T-helper 9 cell (primary cell): ENCODE data around the gene MBD3.
"Not testable (repeated sequence)": the region's sequence is repeated elsewhere in the genome, so short reads cannot be mapped to it uniquely, and the experiment has no call there.

Source experiments
- DNase-seq: peaks from one replicate; pipeline ENCODE4 v3.0.0-alpha.2; 2020
- total RNA-seq, 2 donors: gene quantifications; one replicate each; lab custom pipeline; 2026; lab: John Stamatoyannopoulos, UW

Gene MBD3, protein sequence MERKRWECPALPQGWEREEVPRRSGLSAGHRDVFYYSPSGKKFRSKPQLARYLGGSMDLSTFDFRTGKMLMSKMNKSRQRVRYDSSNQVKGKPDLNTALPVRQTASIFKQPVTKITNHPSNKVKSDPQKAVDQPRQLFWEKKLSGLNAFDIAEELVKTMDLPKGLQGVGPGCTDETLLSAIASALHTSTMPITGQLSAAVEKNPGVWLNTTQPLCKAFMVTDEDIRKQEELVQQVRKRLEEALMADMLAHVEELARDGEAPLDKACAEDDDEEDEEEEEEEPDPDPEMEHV
- total RNA-seq, result 27.8 to 64.1 reads per million in 2 donors

DNA sequence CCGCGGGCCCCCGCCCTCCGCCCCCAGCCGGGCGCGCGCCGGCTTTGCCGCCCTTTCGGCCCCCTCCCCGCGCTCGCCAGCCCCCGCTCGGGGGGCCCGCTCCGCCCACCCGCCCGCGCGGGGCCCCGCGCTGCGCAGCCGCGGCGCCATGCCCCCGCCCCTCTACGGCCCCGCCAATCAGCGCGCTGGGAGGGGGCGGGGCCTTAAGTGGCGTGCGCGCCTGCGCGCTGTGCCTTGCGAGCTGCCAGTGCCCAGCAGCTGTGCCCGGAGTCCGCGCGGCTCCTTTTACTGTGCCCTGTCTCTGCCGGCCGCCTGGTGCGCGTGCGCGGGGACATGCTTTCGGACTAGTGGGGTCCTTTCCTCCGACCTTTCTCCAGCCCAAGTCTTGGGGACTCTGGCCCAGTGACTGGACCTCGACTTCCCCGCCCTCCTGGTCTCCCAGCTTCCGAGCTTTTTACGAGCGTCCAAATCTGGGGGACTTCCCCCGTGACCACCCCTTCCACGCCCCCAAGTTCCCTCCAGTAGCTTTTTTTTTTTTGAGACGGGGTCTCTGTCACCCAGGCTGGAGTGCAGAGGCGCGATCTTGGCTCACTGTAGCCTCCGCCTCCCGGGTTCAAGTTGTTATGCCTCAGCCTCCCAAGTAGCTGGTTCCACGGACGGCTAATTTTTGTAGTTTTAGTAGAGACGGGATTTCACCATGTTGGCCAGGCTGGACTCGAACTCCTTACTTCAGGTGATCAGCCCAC, at the start of gene MBD3:
MBD3 (minus strand) TSS at position 111 of the 746 bp plus-strand sequence. CDS start 234 bp downstream, outside the sequence.
- DNase-seq, result peak; percentile 83

DNA sequence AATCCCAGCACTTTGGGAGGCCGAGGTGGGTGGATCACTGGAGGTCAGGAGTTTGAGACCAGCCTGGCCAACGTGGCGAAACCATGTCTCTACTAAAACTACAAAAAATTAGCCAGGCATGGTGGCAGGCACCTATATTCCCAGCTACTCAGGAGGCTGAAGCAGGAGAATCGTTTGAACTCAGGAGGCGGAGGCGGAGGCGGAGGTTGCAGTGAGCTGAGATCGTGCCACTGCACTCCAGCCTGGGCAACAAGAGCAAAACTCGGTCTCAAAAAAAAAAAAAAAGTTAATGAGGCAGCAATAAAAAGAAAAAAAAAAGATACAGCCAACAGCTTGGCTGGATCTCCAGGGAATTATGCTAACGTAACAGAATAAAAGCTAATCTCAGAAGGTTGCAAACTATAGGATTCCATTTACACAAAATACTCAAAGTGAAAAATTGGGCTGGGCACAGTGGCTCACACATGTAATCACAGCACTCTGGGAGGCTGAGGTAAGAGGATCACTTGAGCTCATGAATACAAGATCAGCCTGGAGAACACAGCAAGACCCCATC, 48.3 kb upstream of the MBD3 start:
- not testable (repeated sequence) for DNase-seq

- no peak for DNase-seq
These were observed 43.9 kb upstream of the MBD3 start for GRCh38 chr19:1636325-1637236.

DNA sequence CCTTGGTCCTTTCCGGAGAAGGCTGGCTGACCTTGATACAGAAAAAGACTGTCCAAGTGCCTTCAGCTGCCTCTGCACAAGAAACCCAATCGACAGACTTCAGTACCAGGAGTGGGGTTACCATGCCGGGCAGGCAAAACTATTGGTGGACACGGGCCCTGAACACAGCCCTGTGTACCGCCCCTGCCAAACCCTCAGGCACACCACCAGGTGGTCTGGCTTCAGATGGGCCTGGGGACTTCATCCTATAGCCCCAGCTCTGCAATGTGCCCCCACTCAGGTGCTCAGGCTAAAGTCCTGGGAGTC, 42.2 kb upstream of the MBD3 start:
- DNase-seq, result no peak

GRCh38 chr19:1634242-1634937, 41.7 kb upstream of the MBD3 start:
- no peak for DNase-seq

DNA sequence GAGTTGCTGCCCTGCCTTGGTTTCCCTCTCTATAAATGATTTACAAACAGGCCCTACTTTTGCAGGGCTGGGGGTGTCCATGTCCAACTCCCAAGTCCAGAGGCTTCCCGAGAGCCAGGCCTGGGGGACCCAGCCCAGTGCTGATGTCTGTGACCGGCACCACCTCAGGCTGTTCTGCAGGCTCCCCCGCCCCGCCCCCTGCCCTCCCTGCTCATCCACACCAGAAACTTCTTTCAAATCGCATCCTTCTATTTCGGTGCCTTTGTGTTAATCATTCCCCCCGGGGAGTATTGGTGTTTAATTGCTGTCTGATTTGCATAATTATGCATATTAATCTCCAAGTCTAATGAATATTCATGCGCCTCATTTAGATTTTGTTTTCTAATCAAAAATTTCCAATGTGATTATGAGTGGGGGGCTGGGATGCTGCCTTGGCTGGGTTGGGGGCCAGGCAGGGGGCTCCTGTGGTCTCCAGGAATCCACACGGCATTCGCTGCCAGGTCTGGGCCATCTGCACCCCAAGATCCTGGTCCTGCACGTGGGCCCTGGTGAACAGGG, 40.7 kb upstream of the MBD3 start:
- DNase-seq, result no peak

- no peak for DNase-seq
These were observed 40.0 kb upstream of the MBD3 start for GRCh38 chr19:1632462-1633268.

GRCh38 chr19:1631557-1632100, 39.0 kb upstream of the MBD3 start:
- DNase-seq, result no peak

GRCh38 chr19:1630811-1631210, 38.1 kb upstream of the MBD3 start:
- no peak for DNase-seq

- no peak for DNase-seq
These were observed 37.3 kb upstream of the MBD3 start for GRCh38 chr19:1630012-1630411.

DNA sequence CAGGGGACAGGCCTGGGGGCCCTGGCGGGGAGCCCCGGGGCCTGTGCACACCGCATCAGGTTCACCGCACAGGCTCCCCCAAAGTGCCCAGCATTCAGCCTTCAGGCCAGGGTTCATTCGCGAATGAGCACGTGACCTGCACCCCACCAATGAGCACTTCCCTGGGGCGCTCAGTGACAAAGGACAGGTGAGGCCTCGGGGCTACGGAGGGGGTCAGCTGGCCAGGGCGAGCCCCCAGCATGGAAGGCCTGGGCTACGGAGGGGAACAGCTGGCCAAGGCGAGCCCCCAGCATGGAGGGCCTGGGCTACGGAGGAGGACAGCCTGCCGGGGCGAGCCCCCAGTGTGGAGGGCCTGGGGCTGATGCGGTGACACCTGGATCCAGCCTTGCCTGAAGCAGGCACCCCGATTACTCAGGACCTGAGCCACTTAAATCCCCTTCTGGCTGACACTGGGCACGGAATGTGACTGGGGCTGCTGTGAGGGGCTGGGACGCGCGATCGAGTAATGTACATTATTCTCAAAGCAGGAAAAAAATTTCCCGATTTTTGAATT, 36.7 kb upstream of the MBD3 start:
- no peak for DNase-seq

DNA sequence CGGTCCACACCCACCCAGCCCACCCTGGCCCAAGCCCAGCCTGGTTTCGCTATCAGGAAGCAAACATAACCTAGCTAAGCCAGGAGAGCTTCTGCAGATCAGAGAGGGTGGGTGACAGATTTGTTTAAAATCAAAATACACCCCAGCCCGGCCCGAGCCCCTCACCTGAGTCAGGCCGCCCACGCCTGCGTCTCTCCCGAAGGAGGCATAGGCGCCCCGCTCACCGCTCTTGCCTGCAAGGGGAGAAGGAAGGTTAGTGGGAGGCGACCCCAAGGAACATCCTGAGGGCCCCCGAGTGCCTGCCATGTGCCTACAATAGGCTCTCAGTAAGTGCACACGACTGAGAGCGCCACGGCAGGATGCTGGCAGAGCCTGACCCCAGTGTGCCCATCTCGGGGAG, 34.5 kb upstream of the MBD3 start:
- no peak for DNase-seq

DNA sequence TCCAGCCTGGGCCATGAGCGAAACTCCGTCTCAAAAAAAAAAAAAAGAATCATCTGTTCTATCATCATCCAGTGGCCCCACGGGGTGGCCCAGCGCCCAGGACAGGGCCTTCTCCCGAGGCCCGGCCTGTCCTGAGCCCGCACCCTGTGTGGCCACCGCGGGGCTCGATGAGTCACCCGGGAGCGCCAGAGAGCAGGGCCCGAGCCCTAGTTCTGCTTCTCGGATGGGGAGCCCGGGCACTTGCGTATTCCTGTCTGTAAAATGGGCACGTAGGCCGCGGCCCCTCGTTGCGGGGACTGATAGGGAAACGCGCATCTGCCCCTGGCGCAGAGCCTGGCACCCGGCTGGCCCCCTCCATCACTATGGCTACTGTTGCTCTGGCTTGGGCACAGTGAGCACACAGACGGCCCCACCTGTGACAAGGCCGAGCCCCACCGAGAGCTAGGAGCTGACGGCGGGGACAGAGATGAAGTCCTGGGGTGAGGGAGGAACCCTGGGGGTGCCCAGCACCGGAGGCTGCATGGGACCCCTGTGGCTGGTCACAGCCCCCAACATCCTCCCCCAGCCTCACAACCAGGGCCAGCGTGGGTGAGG, 33.8 kb upstream of the MBD3 start:
- no peak for DNase-seq

GRCh38 chr19:1624458-1624857, 31.8 kb upstream of the MBD3 start:
- DNase-seq, result peak; percentile 26

DNA sequence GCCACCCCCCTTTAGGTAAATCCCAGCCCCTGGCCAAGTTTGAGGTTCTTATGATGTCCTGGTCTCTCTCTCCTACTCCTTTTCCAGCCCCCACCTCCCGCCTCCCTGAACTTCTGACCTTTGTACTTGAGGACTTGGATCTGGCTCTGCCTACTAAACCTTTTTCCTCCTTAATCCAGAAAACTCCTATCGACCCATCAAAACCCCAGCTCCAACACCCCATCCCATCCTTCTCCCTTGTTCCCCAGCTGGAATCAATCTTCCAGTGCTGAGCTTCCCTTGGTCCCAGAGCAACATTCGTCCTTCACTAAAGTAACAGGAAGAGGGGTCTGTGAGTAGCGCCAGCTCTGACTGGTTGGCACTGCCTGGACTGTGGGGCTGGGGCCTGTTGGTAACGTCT, 29.9 kb upstream of the MBD3 start:
- DNase-seq, result no peak

DNA sequence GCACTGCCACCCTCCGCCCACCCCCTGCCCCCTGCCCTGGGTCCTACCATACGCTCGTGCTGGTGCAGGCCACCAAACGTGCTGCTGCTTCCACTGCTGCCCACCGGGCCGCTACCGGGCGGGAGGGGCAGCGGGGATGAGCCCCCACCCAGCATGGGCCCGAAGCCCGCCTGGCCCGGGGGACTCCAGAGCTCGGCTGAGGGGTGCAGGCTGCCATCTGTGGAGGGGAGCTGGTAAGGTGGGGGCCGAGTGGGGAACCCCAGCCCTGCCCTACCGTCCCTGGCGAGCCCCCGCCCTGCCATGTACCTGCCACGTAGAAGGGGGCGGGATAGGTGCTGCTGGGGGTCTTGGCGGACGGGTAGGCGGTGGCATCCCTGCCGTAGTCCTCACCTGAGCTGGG, 29.3 kb upstream of the MBD3 start:
- no peak for DNase-seq

DNA sequence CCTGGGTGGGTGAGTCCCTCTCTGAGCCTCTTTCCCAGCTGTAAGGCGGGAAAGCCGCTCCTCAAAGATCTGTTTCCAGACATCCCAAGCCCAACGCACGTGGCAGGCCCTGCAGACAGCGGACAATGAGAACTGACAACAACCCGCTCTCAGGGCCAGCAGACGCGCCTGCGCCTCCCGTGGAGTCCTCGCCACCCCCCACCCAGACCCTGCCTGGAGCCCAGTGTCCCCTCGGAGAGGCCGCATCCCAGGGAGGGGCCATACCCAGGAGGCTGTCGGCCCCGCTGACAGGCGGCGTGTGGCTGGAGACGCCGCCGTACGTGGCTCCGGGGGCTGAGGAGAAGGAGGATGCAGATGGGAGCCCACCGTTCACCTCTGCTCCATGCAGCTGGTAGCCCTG, 28.9 kb upstream of the MBD3 start:
- DNase-seq, result no peak

DNA sequence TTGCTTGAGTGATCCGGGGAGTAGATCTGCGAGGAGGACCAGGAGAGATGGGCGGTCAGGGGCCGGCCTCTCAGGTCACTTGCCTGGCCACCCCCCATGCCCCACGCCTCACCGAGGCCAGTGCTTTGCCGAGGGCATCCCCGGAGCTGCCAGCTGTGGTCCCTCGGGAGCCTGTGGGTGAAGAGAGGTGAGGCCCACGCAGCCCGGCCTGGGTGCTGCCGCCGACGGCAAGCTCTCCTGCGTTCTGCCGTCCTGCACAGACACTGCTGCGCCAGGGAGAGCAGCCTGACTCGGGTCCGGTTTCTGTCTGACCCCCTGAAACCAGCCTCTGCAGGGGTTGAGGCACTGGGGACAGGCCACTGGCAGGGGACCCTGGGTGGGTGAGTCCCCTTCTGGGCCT, 28.4 kb upstream of the MBD3 start:
- no peak for DNase-seq

DNA sequence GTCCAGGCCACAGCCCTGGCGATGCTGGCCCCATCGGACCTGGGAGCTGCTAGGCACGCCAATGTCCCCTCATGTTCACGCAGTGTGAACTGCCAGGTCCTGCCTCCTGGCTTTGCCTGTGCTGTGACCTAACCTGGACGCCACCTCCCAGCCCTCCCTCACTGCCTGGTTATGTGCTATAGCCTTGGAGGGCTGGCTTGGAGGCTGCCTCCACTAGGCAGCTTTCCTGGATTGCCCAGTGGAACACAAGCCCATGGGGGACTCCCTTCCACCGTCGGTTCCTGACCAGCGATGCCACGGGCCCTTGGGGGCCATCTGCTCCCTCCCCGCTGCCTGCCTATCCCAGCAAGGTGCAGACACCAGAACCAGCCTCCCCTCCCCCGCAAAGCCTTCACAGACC, 27.8 kb upstream of the MBD3 start:
- DNase-seq, result no peak

DNA sequence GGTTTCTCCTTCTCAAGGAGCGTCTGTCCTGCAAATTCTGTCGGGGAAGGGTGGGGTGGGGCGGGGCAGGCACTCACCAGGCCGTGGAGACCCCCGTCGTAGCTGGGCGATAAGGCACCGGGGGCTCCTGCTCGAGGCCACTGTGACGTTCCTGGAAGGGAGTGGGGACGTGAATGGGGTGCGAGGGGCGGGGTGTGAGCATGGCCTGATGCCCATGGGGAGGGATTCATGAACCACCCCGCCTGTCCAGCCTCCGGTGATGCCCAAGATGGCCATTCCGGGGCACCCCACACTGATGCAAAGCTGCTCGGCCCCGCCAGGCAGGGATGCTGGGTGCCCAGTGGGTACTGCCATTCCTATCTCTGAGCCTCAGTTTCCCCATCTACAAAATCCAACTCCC, 27.0 kb upstream of the MBD3 start:
- DNase-seq, result no peak
